ENCODE measurements around the gene AMBRA1. TPM values are rescaled to one million over a fixed set of nuclear protein-coding genes. Genes with fewer than 3 reads are reported as not detected.

Gene AMBRA1
- total RNA-seq, 4 donors from 2014 or later = 20.2 to 31.3 (median 25.9) TPM

GRCh38 chr11:46386005-46386578 lies 207.7 kb downstream of the AMBRA1 start:
- H3K4me3 ChIP-seq = no peak overlapping the region
- TF ChIP-seq POLR2A (IDR thresholded peaks at IDR 0.05) (no peak), CTCF (IDR thresholded peaks at IDR 0.05) (no peak)
- H3K4me1 ChIP-seq = peaks cover 31 to 50% (median 31%) of the 10 kb centered on the region in 3 donors
- no peak overlapping the region for H3K27ac ChIP-seq
- DNase-seq = no peak
- WGBS, 2 donors = 89 to 96% methylated on average over 22 to 25 of the region's 25 CpGs
- H3K36me3 ChIP-seq = no peaks in the 10 kb centered on the region
- intact Hi-C loops (cut with DNase I) = loop anchor here (5.0 kb wide), 1 partner anchor 146 kb away; no protein-coding TSS in a partner anchor
- H3K27me3 ChIP-seq = peaks cover 16 to 91% (median 20%) of the 10 kb centered on the region in 4 donors
- no peaks in the 10 kb centered on the region for H3K9me3 ChIP-seq

DNA sequence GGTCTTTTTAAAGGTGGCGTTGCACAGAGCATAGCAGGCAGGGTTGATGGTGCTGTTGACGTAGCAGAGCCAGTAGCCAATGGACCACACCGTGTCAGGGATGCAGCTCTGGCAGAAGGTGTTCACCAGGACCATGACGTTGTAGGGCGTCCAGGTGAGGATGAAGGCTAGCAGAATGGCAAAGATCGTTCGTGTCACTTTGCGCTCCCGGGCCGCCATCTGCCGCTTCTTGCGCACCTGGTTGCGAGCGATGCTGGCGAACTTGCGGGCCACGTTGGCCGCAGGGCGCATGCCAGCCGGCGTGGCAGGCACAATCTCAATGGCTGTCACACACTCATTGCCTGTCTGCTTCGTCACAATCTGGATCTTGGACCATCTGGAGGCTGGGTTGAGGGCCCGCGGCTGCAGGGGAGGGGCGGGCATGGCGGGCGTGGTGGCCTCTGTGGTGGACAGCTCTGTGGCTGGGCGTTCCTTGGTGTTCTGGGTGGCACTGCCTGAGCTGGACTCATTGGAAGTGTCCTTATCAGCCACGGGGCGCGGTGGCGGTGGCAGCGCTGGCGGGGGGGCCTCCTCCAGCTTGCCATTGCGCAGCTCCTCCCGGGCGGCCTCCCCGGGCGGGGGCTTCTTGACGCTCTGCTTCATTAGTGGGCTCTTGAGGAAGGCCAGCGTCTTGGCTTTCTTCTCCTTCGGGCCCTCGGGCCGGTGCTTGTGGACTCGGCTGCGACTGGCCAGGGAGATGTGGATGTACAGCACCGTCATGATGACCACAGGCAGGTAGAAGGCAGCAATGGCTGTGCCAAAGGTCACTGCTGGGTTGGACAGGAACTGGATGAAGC lies 208.4 kb downstream of the AMBRA1 start:
- H3K36me3 ChIP-seq = no peaks in the 10 kb centered on the region
- 94 to 96% methylated on average over 19 to 26 of the region's 47 CpGs for WGBS, 2 donors
- H3K9me3 ChIP-seq = no peaks in the 10 kb centered on the region
- H3K27ac ChIP-seq = no peak overlapping the region
- H3K27me3 ChIP-seq = peaks cover 9 to 84% (median 12%) of the 10 kb centered on the region in 4 donors
- H3K4me3 ChIP-seq = no peak overlapping the region
- DNase-seq = no peak
- intact Hi-C loops (cut with DNase I) = loop anchor here (5.0 kb wide), 1 partner anchor 147 kb away; no protein-coding TSS in a partner anchor
- peaks cover 24 to 50% (median 25%) of the 10 kb centered on the region in 3 donors for H3K4me1 ChIP-seq
- no peak for TF ChIP-seq CTCF (IDR thresholded peaks at IDR 0.05)
- no peak for TF ChIP-seq POLR2A (IDR thresholded peaks at IDR 0.05)

GRCh38 chr11:46383974-46384701 lies 209.7 kb downstream of the AMBRA1 start:
- WGBS, 2 donors = 73 to 89% methylated on average over 1 to 5 of the region's 12 CpGs
- intact Hi-C loops (cut with DNase I) = no loop called here
- Histone ChIP-seq H3K9me3 (no peaks in the 10 kb centered on the region), H3K4me1 (peaks cover 17 to 50% (median 17%) of the 10 kb centered on the region in 3 donors), H3K36me3 (no peaks in the 10 kb centered on the region), H3K4me3 (no peak overlapping the region), H3K27me3 (peaks cover 0 to 71% (median 3%) of the 10 kb centered on the region in 4 donors), H3K27ac (no peak overlapping the region)
- no peak for TF ChIP-seq POLR2A (IDR thresholded peaks at IDR 0.05)
- no peak for TF ChIP-seq CTCF (IDR thresholded peaks at IDR 0.05)
- DNase-seq = no peak

DNA sequence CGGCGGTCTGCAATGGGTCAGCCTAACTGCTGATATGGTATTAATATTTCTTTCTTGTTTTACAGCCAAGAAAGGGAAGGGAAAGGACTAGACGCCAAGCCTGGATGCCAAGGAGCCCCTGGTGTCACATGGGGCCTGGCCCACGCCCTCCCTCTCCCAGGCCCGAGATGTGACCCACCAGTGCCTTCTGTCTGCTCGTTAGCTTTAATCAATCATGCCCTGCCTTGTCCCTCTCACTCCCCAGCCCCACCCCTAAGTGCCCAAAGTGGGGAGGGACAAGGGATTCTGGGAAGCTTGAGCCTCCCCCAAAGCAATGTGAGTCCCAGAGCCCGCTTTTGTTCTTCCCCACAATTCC lies 210.4 kb downstream of the AMBRA1 start:
- 55 to 86% methylated on average over 3 to 6 of the region's 7 CpGs for WGBS, 2 donors
- Histone ChIP-seq H3K27me3 (peaks cover 0 to 64% (median 2%) of the 10 kb centered on the region in 4 donors), H3K36me3 (no peaks in the 10 kb centered on the region), H3K4me1 (peaks cover 15 to 48% (median 16%) of the 10 kb centered on the region in 3 donors), H3K9me3 (no peaks in the 10 kb centered on the region), H3K4me3 (no peak overlapping the region), H3K27ac (no peak overlapping the region)
- TF ChIP-seq POLR2A (IDR thresholded peaks at IDR 0.05) (no peak), CTCF (IDR thresholded peaks at IDR 0.05) (no peak)
- intact Hi-C loops (cut with DNase I) = no loop called here
- no peak for DNase-seq
